Kidney epithelial cell (primary cell): ENCODE results near the gene CDKAL1. TPM values are rescaled to one million over a fixed set of nuclear protein-coding genes. Genes with fewer than 3 reads are reported as not detected.

Experiments
- DNase-seq: peaks from one replicate; pipeline ENCODE4 v3.0.0-alpha.2; 2010; ENCODE audit warnings: low read depth
- H3K27me3 ChIP-seq: 2 replicates; pipeline ENCODE4 v1.6.0; 2011; ENCODE audit warnings: low read length; ENCODE audit not compliant: control insufficient read depth, insufficient read depth
- H3K36me3 ChIP-seq: 2 replicates; pipeline ENCODE4 v1.5.1; 2011; ENCODE audit warnings: low read length; ENCODE audit not compliant: control insufficient read depth, insufficient read depth
- H3K4me3 ChIP-seq: 2 replicates; pipeline ENCODE4 v1.5.1; 2011; ENCODE audit warnings: low read depth, mild to moderate bottlenecking, control low read depth, low read length
- total RNA-seq: library from RNA; depleted of rRNA; stranded (reverse); fragments of >200 nt; gene quantifications from 2 replicates; pipeline ENCODE4 v1.2.3, GENCODE V29; 2015
- TF ChIP-seq, protein P1 (sequence below): IDR thresholded peaks from 2 replicates; pipeline ENCODE4 v1.5.1; 2011; ENCODE audit warnings: mild to moderate bottlenecking, moderate library complexity, low read length, control low read depth, inconsistent platforms; ENCODE audit not compliant: insufficient read depth, poor library complexity, severe bottlenecking

CDKAL1 gene
- total RNA-seq, 1 donor from 2014 or later, result 15.0 TPM

DNA sequence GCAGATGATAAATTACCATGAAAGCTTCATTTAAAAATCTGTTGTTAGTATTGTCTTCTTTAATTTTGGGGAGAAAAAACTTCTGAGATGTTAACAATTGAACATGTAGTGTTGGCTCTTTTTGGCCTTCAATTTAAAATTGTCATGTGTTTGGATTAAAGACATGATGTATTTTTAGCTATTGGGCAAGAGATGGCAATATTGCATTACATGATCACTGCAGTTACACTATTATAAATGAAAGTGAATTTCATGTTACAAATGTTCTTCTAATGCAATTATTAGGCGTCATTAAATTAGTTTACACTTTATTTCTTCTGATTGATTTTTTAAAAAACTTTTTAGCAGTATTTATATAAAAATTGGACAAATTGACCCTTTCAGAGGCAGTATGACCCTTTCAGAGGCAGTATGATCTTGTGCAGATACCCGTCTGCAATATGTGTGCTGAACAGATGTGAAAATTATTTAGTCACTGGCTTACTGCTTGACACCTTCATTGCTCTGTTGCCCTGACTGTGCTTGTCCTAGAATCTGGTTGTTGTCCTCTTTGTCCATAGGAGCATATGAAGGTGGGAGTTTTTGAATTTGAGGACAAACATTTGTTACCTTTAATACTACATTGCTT, 25.8 kb downstream of the CDKAL1 start:
- no peak for DNase-seq
- TF ChIP-seq, protein P1, sequence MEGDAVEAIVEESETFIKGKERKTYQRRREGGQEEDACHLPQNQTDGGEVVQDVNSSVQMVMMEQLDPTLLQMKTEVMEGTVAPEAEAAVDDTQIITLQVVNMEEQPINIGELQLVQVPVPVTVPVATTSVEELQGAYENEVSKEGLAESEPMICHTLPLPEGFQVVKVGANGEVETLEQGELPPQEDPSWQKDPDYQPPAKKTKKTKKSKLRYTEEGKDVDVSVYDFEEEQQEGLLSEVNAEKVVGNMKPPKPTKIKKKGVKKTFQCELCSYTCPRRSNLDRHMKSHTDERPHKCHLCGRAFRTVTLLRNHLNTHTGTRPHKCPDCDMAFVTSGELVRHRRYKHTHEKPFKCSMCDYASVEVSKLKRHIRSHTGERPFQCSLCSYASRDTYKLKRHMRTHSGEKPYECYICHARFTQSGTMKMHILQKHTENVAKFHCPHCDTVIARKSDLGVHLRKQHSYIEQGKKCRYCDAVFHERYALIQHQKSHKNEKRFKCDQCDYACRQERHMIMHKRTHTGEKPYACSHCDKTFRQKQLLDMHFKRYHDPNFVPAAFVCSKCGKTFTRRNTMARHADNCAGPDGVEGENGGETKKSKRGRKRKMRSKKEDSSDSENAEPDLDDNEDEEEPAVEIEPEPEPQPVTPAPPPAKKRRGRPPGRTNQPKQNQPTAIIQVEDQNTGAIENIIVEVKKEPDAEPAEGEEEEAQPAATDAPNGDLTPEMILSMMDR, result no peak
- Histone ChIP-seq H3K27me3 (no peaks in the 10 kb centered on the region), H3K36me3 (no peaks in the 10 kb centered on the region), H3K4me3 (no peak overlapping the region)

GRCh38 chr6:20563377-20563776, 29.1 kb downstream of the CDKAL1 start:
- H3K4me3 ChIP-seq, result no peak overlapping the region
- no peaks in the 10 kb centered on the region for H3K27me3 ChIP-seq
- no peaks in the 10 kb centered on the region for H3K36me3 ChIP-seq
- TF ChIP-seq, protein P1, result no peak
- DNase-seq, result no peak

GRCh38 chr6:20564269-20564668, 30.0 kb downstream of the CDKAL1 start:
- TF ChIP-seq, protein P1, result peak; percentile 24
- DNase-seq, result no peak
- no peaks in the 10 kb centered on the region for H3K36me3 ChIP-seq
- no peaks in the 10 kb centered on the region for H3K27me3 ChIP-seq
- H3K4me3 ChIP-seq, result no peak overlapping the region

- TF ChIP-seq, protein P1, result no peak
- DNase-seq, result no peak
- Histone ChIP-seq H3K27me3 (no peaks in the 10 kb centered on the region), H3K36me3 (no peaks in the 10 kb centered on the region), H3K4me3 (no peak overlapping the region)
These were observed 30.5 kb downstream of the CDKAL1 start for GRCh38 chr6:20564777-20565176.

DNA sequence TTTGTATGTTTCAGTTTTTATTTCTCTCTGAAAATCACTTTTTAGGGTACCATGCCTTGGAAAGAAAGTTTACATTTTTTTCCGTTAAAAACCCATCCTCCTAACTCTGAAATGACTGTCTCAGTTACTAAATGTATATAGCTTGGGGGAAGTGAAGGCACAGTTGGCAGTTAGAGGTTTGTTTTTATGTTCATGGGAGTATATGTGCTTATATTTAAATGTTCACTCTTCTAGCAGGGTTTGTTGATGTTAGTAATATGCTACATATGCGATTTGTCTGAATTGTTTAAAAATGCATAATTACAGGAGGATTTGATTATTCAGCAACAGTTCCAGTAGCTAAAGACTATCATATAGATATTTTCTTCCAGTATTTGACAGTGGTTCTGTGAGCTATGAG, 31.1 kb downstream of the CDKAL1 start:
- H3K36me3 ChIP-seq, result no peaks in the 10 kb centered on the region
- no peak for DNase-seq
- no peak overlapping the region for H3K4me3 ChIP-seq
- no peaks in the 10 kb centered on the region for H3K27me3 ChIP-seq
- TF ChIP-seq, protein P1, result no peak

DNA sequence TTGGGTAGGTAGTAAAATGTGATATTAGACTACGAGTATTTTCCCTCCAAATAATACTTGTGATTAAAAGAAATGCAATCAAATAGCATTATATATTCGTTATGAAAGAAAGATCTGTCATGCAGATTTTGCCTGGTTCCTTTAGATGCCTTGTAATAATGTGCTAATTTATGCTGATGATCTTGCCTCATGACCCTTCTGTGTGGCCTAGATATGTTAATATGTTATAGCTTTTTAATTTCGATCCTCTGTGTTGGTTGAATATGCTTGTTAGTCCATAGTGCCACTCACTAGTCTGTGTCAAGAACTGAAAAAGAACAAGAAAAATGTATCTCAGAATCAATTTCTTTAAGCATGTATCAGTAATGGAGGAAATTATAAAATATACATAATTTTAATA, 31.9 kb downstream of the CDKAL1 start:
- no peaks in the 10 kb centered on the region for H3K27me3 ChIP-seq
- no peak overlapping the region for H3K4me3 ChIP-seq
- no peak for DNase-seq
- TF ChIP-seq, protein P1, result no peak
- no peaks in the 10 kb centered on the region for H3K36me3 ChIP-seq
